Gastrocnemius medialis (tissue), 4 donors: ENCODE data around the gene GRAP2.

Experiments used
- CTCF ChIP-seq, 5 experiments: fragments of 450-650 bp in 3 of 5; fragments of 200-600 bp in 2 of 5; sonication (generic) in 2 of 5; IDR thresholded peaks in 4 of 5; conservative IDR thresholded peaks in 1 of 5; 1 replicate in 4 of 5; 2 replicates in 1 of 5; pipeline ENCODE4 v1.5.1; 2016 to 2019; ENCODE audit warnings: antibody characterized with exemption in 5 of 5, mild to moderate bottlenecking in 3 of 5, moderate library complexity in 3 of 5
- POLR2A ChIP-seq, 2 donors: fragments of 450-650 bp; IDR thresholded peaks; one replicate each; pipeline ENCODE4 v1.6.1; 2017; ENCODE audit warnings: antibody characterized with exemption in 2 of 2, mild to moderate bottlenecking in 2 of 2, moderate library complexity in 2 of 2

- TF ChIP-seq CTCF (IDR thresholded peaks at IDR 0.05 in 4 of 5, conservative IDR thresholded peaks at IDR 0.05 in 1 of 5), result no peak
- no peak for TF ChIP-seq POLR2A (IDR thresholded peaks at IDR 0.05)
Observed at GRCh38 chr22:39914584-39914983, 13.7 kb downstream of the GRAP2 start.
